Stimulated activated CD4-positive, alpha-beta T cell treated with anti-CD3 and anti-CD28 coated beads, Interleukin-4, amount 100 ng/mL, for 48 hours (primary cell): ENCODE measurements around the gene LHX6.

Experiments used
- DNase-seq, 2 donors: peaks; one replicate each; pipeline ENCODE4 v3.0.0-alpha.2; 2020; ENCODE audit warnings: low read depth in 2 of 2

The LHX6 gene

GRCh38 chr9:122234022-122234748, 5.4 kb upstream of the LHX6 start:
- DNase-seq: no peak

- DNase-seq: no peak
Measured at GRCh38 chr9:122232796-122233306, 4.1 kb upstream of the LHX6 start.

GRCh38 chr9:122229485-122229837, 704 bp upstream of the LHX6 start:
- DNase-seq: no peak

GRCh38 chr9:122228191-122228567, 578 bp downstream of the LHX6 start:
- DNase-seq: no peak

GRCh38 chr9:122227575-122227900, 1.2 kb downstream of the LHX6 start:
- no peak for DNase-seq

GRCh38 chr9:122226758-122227574, 1.8 kb downstream of the LHX6 start:
- DNase-seq: no peak

GRCh38 chr9:122226142-122226757, 2.5 kb downstream of the LHX6 start:
- DNase-seq: no peak

GRCh38 chr9:122225312-122226141, 3.2 kb downstream of the LHX6 start:
- DNase-seq: no peak

GRCh38 chr9:122223435-122223834, 5.3 kb downstream of the LHX6 start:
- no peak for DNase-seq

- DNase-seq: no peak
Measured at GRCh38 chr9:122222791-122223190, 6.0 kb downstream of the LHX6 start.

GRCh38 chr9:122221183-122221811, 7.5 kb downstream of the LHX6 start:
- DNase-seq: no peak

- no peak for DNase-seq
Measured at GRCh38 chr9:122220673-122221182, 8.0 kb downstream of the LHX6 start.

GRCh38 chr9:122219856-122220672, 8.7 kb downstream of the LHX6 start:
- DNase-seq: no peak

- no peak for DNase-seq
Measured at GRCh38 chr9:122218935-122219855, 9.6 kb downstream of the LHX6 start.

- no peak for DNase-seq
Measured at GRCh38 chr9:122218071-122218934, 10.5 kb downstream of the LHX6 start.

- DNase-seq: no peak
Measured at GRCh38 chr9:122217640-122218039, 11.1 kb downstream of the LHX6 start.

- DNase-seq: no peak
Measured at GRCh38 chr9:122216798-122217418, 11.8 kb downstream of the LHX6 start.
